GM20431 (cell line): Measurements from ENCODE around the gene DSCAM.
"Not testable (repeated sequence)": the region's sequence is repeated elsewhere in the genome, so short reads cannot be mapped to it uniquely, and the experiment has no call there.

ENCODE experiments used
- in situ Hi-C: fragments of 300-500 bp; cut with MseI, MboI; formaldehyde crosslinking; loops from one replicate; pipeline ENCODE4 v1.15.0; 2020; ENCODE audit warnings: low sequenced_read_pairs; ENCODE audit not compliant: unreplicated experiment

DSCAM gene

GRCh38 chr21:40227096-40227495 lies 619.9 kb downstream of the DSCAM start:
- in situ Hi-C loops, result no loop called here

GRCh38 chr21:40215941-40216340 lies 631.0 kb downstream of the DSCAM start:
- in situ Hi-C loops, result no loop called here

GRCh38 chr21:40210251-40210650 lies 636.7 kb downstream of the DSCAM start:
- in situ Hi-C loops, result no loop called here

GRCh38 chr21:40208948-40209345 lies 638.0 kb downstream of the DSCAM start:
- in situ Hi-C loops, result no loop called here

- in situ Hi-C loops, result no loop called here
Measured at GRCh38 chr21:40208206-40208947, 638.6 kb downstream of the DSCAM start.

- in situ Hi-C loops, result no loop called here
Measured at GRCh38 chr21:40200946-40201345, 646.0 kb downstream of the DSCAM start.

GRCh38 chr21:40200126-40200525 lies 646.8 kb downstream of the DSCAM start:
- in situ Hi-C loops, result no loop called here

GRCh38 chr21:40194185-40194980 lies 652.6 kb downstream of the DSCAM start:
- in situ Hi-C loops, result no loop called here

GRCh38 chr21:40191616-40192015 lies 655.3 kb downstream of the DSCAM start:
- in situ Hi-C loops, result no loop called here

- in situ Hi-C loops, result no loop called here
Measured at GRCh38 chr21:40191196-40191595, 655.8 kb downstream of the DSCAM start.

- in situ Hi-C loops, result no loop called here
Measured at GRCh38 chr21:40187946-40188654, 658.9 kb downstream of the DSCAM start.

- in situ Hi-C loops, result no loop called here
Measured at GRCh38 chr21:40187244-40187643, 659.7 kb downstream of the DSCAM start.

GRCh38 chr21:40186045-40186444 lies 660.9 kb downstream of the DSCAM start:
- in situ Hi-C loops, result no loop called here

- in situ Hi-C loops, result no loop called here
Measured at GRCh38 chr21:40185208-40185607, 661.8 kb downstream of the DSCAM start.

- in situ Hi-C loops, result not testable (repeated sequence)
Measured at GRCh38 chr21:40182491-40182890, 664.5 kb downstream of the DSCAM start.

GRCh38 chr21:40179166-40179565 lies 667.8 kb downstream of the DSCAM start:
- in situ Hi-C loops, result no loop called here

GRCh38 chr21:40178726-40179125 lies 668.2 kb downstream of the DSCAM start:
- in situ Hi-C loops, result no loop called here

GRCh38 chr21:40177979-40178378 lies 669.0 kb downstream of the DSCAM start:
- in situ Hi-C loops, result no loop called here

GRCh38 chr21:40176724-40177123 lies 670.2 kb downstream of the DSCAM start:
- in situ Hi-C loops, result no loop called here

- in situ Hi-C loops, result no loop called here
Measured at GRCh38 chr21:40173816-40174215, 673.1 kb downstream of the DSCAM start.

GRCh38 chr21:40169971-40170370 lies 677.0 kb downstream of the DSCAM start:
- in situ Hi-C loops, result no loop called here
